ENCODE data around the gene LSAMP. TPM values are rescaled to one million over a fixed set of nuclear protein-coding genes. Genes with fewer than 3 reads are reported as not detected.
"Not testable (repeated sequence)": the region's sequence is repeated elsewhere in the genome, so short reads cannot be mapped to it uniquely, and the experiment has no call there.

Gene LSAMP
- total RNA-seq, 1 experiment from 2014 or later = not detected

GRCh38 chr3:115792206-115792955, 652.9 kb downstream of the LSAMP start:
- no peaks in the 10 kb centered on the region for H3K36me3 Mint-ChIP-seq (ENCODE audit: insufficient read depth, unreplicated experiment)
- peaks cover 49% of the 10 kb centered on the region for H3K4me1 Mint-ChIP-seq (ENCODE audit: insufficient read depth, unreplicated experiment)
- no peaks in the 10 kb centered on the region for H3K9me3 Mint-ChIP-seq (ENCODE audit: unreplicated experiment)
- no peak for TF ChIP-seq CTCF (IDR thresholded peaks at IDR 0.05; ENCODE audit: unreplicated experiment)
- POLR2A ChIA-PET = no interaction called here
- BruUV-seq (replicated peaks) = no TSS peak
- no peak overlapping the region for H3K4me3 Mint-ChIP-seq (ENCODE audit: unreplicated experiment)
- H3K27me3 Mint-ChIP-seq (ENCODE audit: insufficient read depth, unreplicated experiment) = no peaks in the 10 kb centered on the region
- peak overlapping the region; percentile 29 for H3K27ac Mint-ChIP-seq (ENCODE audit: low read depth, unreplicated experiment)
- intact Hi-C loops (cut with micrococcal nuclease) = no loop called here
- DNase-seq (ENCODE audit: unreplicated experiment) = no peak
- CTCF ChIA-PET = interaction anchor here (0.6 to 1.1 kb wide), 3 partner anchors 11 to 74 kb away, joined by 3 to 5 read pairs (median 4); no protein-coding TSS in a partner anchor

GRCh38 chr3:115791271-115792153, 653.8 kb downstream of the LSAMP start:
- Mint-ChIP-seq H3K27ac (ENCODE audit: low read depth, unreplicated experiment) (peak overlapping the region; percentile 80), H3K4me1 (ENCODE audit: insufficient read depth, unreplicated experiment) (peaks cover 49% of the 10 kb centered on the region)
- H3K9me3 Mint-ChIP-seq (ENCODE audit: unreplicated experiment); H3K36me3 Mint-ChIP-seq (ENCODE audit: insufficient read depth, unreplicated experiment); intact Hi-C loops (cut with micrococcal nuclease); H3K4me3 Mint-ChIP-seq (ENCODE audit: unreplicated experiment); H3K27me3 Mint-ChIP-seq (ENCODE audit: insufficient read depth, unreplicated experiment); DNase-seq (ENCODE audit: unreplicated experiment): not testable (repeated sequence)
- ChIA-PET CTCF (interaction anchor here (0.6 to 1.3 kb wide), 5 partner anchors 8 to 74 kb away, joined by 3 to 6 read pairs (median 4); no protein-coding TSS in a partner anchor), POLR2A (interaction anchor here (0.6 to 2.9 kb wide), 4 partner anchors 9 to 35 kb away, joined by 3 to 12 read pairs (median 8); no protein-coding TSS in a partner anchor)
- TSS peak; percentile 58 for BruUV-seq (replicated peaks)

GRCh38 chr3:115790759-115791158, 654.5 kb downstream of the LSAMP start:
- H3K27ac Mint-ChIP-seq (ENCODE audit: low read depth, unreplicated experiment) = peak overlapping the region; percentile 80
- peaks cover 46% of the 10 kb centered on the region for H3K4me1 Mint-ChIP-seq (ENCODE audit: insufficient read depth, unreplicated experiment)
- H3K36me3 Mint-ChIP-seq (ENCODE audit: insufficient read depth, unreplicated experiment) = no peaks in the 10 kb centered on the region
- H3K27me3 Mint-ChIP-seq (ENCODE audit: insufficient read depth, unreplicated experiment) = no peaks in the 10 kb centered on the region
- ChIA-PET POLR2A (interaction anchor here (0.6 to 2.9 kb wide), 5 partner anchors 9 to 36 kb away, joined by 3 to 12 read pairs (median 4); no protein-coding TSS in a partner anchor), CTCF (interaction anchor here (0.7 to 1.8 kb wide), 3 partner anchors 9 to 27 kb away, joined by 4 to 7 read pairs (median 6); no protein-coding TSS in a partner anchor)
- no peak overlapping the region for H3K4me3 Mint-ChIP-seq (ENCODE audit: unreplicated experiment)
- no peaks in the 10 kb centered on the region for H3K9me3 Mint-ChIP-seq (ENCODE audit: unreplicated experiment)
- no peak for TF ChIP-seq CTCF (IDR thresholded peaks at IDR 0.05; ENCODE audit: unreplicated experiment)
- BruUV-seq (replicated peaks) = no TSS peak
- intact Hi-C loops (cut with micrococcal nuclease) = no loop called here
- DNase-seq (ENCODE audit: unreplicated experiment) = peak; percentile 96

GRCh38 chr3:115789481-115789880, 655.8 kb downstream of the LSAMP start:
- CTCF ChIA-PET = interaction anchor here (0.6 to 2.0 kb wide), 11 partner anchors 10 to 1392 kb away, joined by 3 to 7 read pairs (median 6); no protein-coding TSS in a partner anchor
- no peaks in the 10 kb centered on the region for H3K36me3 Mint-ChIP-seq (ENCODE audit: insufficient read depth, unreplicated experiment)
- TF ChIP-seq CTCF (IDR thresholded peaks at IDR 0.05; ENCODE audit: unreplicated experiment) = no peak
- DNase-seq (ENCODE audit: unreplicated experiment) = peak; percentile 24
- no peak overlapping the region for H3K4me3 Mint-ChIP-seq (ENCODE audit: unreplicated experiment)
- peaks cover 51% of the 10 kb centered on the region for H3K4me1 Mint-ChIP-seq (ENCODE audit: insufficient read depth, unreplicated experiment)
- peak overlapping the region; percentile 80 for H3K27ac Mint-ChIP-seq (ENCODE audit: low read depth, unreplicated experiment)
- POLR2A ChIA-PET = interaction anchor here (0.6 to 2.9 kb wide), 6 partner anchors 11 to 586 kb away, joined by 3 to 12 read pairs (median 8); no protein-coding TSS in a partner anchor
- no peaks in the 10 kb centered on the region for H3K9me3 Mint-ChIP-seq (ENCODE audit: unreplicated experiment)
- H3K27me3 Mint-ChIP-seq (ENCODE audit: insufficient read depth, unreplicated experiment) = no peaks in the 10 kb centered on the region
- no TSS peak for BruUV-seq (replicated peaks)
- intact Hi-C loops (cut with micrococcal nuclease) = loop anchor here (1.0 kb wide), 1 partner anchor 15 kb away; no protein-coding TSS in a partner anchor

All from MCF 10A (cell line).